M059J (cell line): ENCODE results near the gene RBM15. TPM values are rescaled to one million over a fixed set of nuclear protein-coding genes. Genes with fewer than 3 reads are reported as not detected.

Source experiments
- DNase-seq: peaks from one replicate; pipeline ENCODE4 v3.0.0-alpha.2; 2012; ENCODE audit warnings: low read depth
- total RNA-seq: library from RNA; depleted of rRNA; stranded (reverse); fragments of >200 nt; shearing (Covaris generic); gene quantifications from 2 replicates; pipeline ENCODE4 v1.2.3, GENCODE V29; 2014

RBM15 gene
- total RNA-seq, 1 experiment from 2014 or later: 35.8 TPM

DNA sequence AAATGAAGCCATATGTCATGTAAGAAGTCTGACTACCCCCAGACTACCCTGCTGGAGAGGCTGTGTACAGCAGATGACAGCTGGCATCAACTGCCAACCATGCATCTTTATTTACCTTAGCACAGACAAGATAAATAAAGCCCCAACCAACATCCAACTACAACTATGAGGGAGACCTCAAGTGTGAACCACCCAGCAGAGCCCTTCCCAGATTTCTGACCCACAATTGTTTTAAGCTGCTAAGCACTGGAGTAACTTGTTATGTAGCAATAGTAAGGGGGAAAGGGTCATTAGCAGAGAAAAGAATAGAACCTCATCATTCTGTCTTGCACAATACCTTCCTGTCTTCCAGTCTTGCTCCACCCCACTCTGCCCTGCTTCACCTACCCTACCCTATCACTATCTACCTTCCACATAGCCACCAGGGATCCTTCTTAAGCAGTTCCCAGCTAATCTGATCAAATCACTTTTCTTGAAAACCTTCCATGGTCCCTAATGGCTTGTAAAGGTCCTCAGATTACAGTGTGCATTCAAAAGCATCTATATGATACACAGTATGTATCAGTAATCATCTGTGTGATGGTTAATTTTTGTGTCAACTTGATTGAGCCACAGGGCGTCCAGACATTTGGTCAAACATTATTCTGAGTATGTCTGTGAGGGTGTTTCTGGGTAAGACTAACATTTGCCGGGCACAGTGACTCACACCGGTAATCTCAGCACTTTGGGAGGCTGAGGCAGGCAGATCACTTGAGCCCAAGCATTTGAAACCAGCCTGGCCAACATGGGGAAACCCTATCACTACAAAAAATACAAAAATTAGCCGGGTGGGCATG lies 19.6 kb upstream of the RBM15 start:
- no peak for DNase-seq

DNA sequence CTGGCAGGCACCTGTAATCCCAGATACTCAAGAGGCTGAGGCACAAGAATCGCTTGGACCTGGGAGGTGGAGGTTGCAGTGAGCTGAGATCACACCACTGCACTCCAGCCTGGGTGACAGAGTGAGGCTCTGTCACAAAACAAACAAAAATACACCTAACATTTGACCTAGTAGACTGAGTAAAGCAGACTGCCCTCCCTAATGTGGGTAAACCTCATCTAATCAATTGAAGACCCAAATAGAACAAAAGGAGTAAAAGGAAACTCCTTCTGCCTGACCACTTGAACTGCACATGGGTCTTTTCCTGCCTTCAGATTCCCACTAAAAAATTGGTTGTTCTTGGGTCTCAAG lies 19.0 kb upstream of the RBM15 start:
- DNase-seq: no peak

- no peak for DNase-seq
Measured at GRCh38 chr1:110321045-110321444, 18.1 kb upstream of the RBM15 start.

DNA sequence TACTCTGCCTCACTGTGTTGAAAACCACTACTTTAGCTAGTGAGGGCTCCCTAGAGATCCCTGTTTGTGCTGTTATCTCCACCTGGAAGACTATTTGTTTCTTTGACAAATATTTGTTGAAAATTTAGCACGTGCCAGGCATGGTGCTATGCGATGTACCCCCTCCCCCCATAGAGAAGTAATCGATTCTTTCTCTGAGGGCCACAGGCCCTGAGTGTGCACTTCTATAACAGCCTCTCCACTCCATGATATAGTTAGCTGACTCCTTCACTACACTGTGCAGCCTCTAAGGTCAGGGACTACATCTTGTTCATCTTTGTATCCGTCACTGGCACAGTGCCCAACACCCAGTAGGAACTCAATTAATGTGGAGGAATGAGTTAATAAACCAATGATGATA lies 17.3 kb upstream of the RBM15 start:
- DNase-seq: no peak

GRCh38 chr1:110324667-110325066 lies 14.5 kb upstream of the RBM15 start:
- no peak for DNase-seq

- DNase-seq: no peak
Measured at GRCh38 chr1:110326826-110327225, 12.4 kb upstream of the RBM15 start.

- DNase-seq: peak; percentile 55
Measured at GRCh38 chr1:110328274-110328673, 10.9 kb upstream of the RBM15 start.

DNA sequence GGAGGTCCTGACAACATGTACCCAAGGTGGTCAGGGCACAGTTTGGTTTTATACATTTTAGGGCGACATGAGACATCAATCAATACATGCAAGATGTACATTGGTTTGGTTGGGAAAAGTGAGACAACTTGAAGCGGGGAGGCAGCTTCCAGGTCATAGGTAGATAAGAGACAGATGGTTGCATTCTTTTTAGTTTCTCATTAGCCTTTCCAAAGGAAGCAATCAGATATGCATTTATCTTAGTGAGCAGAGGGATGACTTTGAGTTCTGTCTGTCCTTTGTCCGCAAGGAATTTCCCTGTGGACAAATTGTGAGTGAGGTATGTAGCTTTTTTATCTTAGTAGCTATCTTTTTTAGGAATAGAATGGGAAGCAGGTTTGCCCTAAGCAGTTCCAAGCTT lies 10.5 kb upstream of the RBM15 start:
- DNase-seq: no peak

GRCh38 chr1:110335265-110335664 lies 3.9 kb upstream of the RBM15 start:
- DNase-seq: no peak

GRCh38 chr1:110336300-110337039 lies 2.7 kb upstream of the RBM15 start:
- peak; percentile 91 for DNase-seq

DNA sequence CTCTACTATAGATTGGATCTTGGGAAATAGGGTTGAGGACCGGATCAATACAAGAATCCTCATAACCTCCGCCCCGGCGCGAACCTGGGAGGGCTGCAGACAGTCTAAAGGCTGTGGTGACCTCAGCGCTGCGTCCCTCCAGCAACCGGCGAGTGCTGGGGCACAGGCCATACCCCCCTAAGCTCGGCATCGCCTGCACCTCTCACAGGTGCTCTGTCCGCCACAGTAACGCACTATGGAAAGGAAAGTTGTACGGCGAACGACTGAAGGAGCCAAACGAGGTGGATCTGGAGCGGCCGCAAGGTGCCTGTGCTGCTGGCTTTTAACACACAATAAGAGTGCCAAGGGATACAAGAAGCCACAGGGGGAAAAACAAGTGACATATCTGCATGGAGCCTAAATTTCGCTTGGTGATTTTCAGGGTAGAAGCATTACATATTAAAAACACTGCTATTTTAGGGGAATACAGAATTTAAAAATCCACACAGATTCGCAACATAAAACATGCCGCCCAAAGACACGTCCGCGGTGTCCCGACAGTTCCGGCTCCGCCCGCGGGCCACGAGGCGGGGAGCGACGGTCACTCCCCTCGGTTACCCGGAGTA lies 1.4 kb upstream of the RBM15 start:
- no peak for DNase-seq

DNA sequence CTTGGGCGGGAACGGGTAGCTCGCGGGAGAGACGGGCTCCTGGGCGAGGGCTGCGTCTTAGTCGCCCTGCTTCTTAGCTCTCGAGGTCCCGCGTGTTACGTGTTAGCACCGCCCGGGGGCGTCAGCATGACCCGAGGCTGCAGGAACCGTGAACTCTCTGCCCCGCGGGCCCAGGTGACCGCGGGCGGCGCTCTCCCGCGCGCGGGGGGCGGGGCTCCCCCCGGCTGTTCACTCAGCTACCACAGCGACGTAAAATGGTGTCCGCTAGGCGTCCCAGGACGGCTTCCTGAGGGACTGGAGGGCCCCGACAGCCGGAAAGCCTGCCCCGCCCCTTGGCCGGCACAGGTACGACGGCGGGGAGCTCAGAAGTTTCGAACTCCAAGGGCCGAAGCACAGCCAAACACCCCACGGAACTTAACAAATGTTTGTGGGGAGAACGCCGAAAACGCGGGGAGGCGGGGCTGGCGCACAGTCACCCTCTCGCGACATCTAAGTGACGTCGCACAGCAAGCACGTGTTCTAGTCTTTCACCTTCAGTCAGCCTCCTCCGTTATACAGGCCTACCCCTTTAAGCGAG lies 780 bp upstream of the RBM15 start:
- DNase-seq: no peak

GRCh38 chr1:110339407-110340206 lies 430 bp downstream of the RBM15 start:
- DNase-seq: peak; percentile 49

DNA sequence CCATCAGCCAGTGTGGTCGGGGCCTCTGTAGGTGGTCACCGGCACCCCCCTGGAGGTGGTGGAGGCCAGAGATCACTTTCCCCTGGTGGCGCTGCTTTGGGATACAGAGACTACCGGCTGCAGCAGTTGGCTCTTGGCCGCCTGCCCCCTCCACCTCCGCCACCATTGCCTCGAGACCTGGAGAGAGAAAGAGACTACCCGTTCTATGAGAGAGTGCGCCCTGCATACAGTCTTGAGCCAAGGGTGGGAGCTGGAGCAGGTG lies 961 bp downstream of the RBM15 start:
- DNase-seq: no peak

- no peak for DNase-seq
Measured at GRCh38 chr1:110341146-110341871, 2.1 kb downstream of the RBM15 start.

- DNase-seq: no peak
Measured at GRCh38 chr1:110341872-110342331, 2.7 kb downstream of the RBM15 start.

GRCh38 chr1:110343249-110343648 lies 4.1 kb downstream of the RBM15 start:
- no peak for DNase-seq

GRCh38 chr1:110344152-110344551 lies 5.0 kb downstream of the RBM15 start:
- no peak for DNase-seq

DNA sequence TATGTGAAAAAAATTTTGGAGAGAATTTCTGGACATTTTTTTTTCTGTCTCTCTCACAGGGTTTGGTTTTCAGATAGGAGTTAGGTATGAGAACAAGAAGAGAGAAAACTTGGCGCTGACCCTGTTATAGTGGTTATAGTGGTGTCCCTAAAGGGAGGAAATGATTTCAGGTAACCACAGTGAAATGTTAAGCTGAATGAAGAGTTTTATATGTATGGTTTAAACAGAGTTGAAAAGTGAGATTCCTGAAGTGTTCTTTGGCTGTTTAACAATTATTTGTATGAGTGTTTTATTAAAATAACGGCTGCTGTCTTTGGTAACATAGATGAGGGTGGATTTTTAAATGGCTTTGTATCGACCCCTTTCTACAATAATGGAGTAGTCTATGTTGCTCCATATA lies 6.3 kb downstream of the RBM15 start:
- no peak for DNase-seq

- DNase-seq: no peak
Measured at GRCh38 chr1:110346690-110347089, 7.5 kb downstream of the RBM15 start.
